HG02588 (cell line): ENCODE data around the gene PHTF1.

Source experiments
- ATAC-seq: cut with Tn5 transposase; IDR thresholded peaks from one replicate; pipeline ENCODE4 v1.9.1; 2021; ENCODE audit warnings: mild to moderate bottlenecking, moderate library complexity; ENCODE audit not compliant: unreplicated experiment

PHTF1 gene

GRCh38 chr1:113670650-113671049, 88.6 kb downstream of the PHTF1 start:
- ATAC-seq: no peak

GRCh38 chr1:113669988-113670387, 89.3 kb downstream of the PHTF1 start:
- ATAC-seq: no peak

GRCh38 chr1:113666126-113666525, 93.2 kb downstream of the PHTF1 start:
- no peak for ATAC-seq

- no peak for ATAC-seq
These were observed 94.2 kb downstream of the PHTF1 start for GRCh38 chr1:113665071-113665470.

GRCh38 chr1:113663165-113663951, 95.9 kb downstream of the PHTF1 start:
- ATAC-seq: no peak

GRCh38 chr1:113662101-113662500, 97.2 kb downstream of the PHTF1 start:
- no peak for ATAC-seq

- ATAC-seq: no peak
These were observed 99.2 kb downstream of the PHTF1 start for GRCh38 chr1:113660088-113660487.

GRCh38 chr1:113659556-113659955, 99.7 kb downstream of the PHTF1 start:
- ATAC-seq: no peak

- ATAC-seq: no peak
These were observed 100.3 kb downstream of the PHTF1 start for GRCh38 chr1:113659035-113659434.

GRCh38 chr1:113657556-113658063, 101.7 kb downstream of the PHTF1 start:
- no peak for ATAC-seq

GRCh38 chr1:113657126-113657525, 102.2 kb downstream of the PHTF1 start:
- ATAC-seq: no peak

- ATAC-seq: no peak
These were observed 104.4 kb downstream of the PHTF1 start for GRCh38 chr1:113654883-113655282.

- ATAC-seq: no peak
These were observed 105.5 kb downstream of the PHTF1 start for GRCh38 chr1:113653741-113654140.

GRCh38 chr1:113652771-113653170, 106.5 kb downstream of the PHTF1 start:
- ATAC-seq: no peak

GRCh38 chr1:113648478-113648877, 110.8 kb downstream of the PHTF1 start:
- ATAC-seq: no peak

GRCh38 chr1:113647164-113647563, 112.1 kb downstream of the PHTF1 start:
- no peak for ATAC-seq
